Calu3 (cell line): ENCODE measurements around the gene CSTPP1. TPM values are rescaled to one million over a fixed set of nuclear protein-coding genes. Genes with fewer than 3 reads are reported as not detected.

Experiments used
- BruUV-seq: library from RNA; stranded (reverse); fragments of 400-500 nt; replicated peaks from 2 replicates; lab custom pipeline; 2021; lab: Mats Ljungman, UMichigan
- CTCF ChIA-PET: fragments of 300-600 bp; sonication (Branson Sonifier 250); formaldehyde crosslinking; loops from one replicate; lab custom pipeline; 2022; ENCODE audit warnings: antibody characterized with exemption; lab: Charles Lee
- DNase-seq: peaks from one replicate; pipeline ENCODE4 v3.0.0; 2022
- H3K27ac Mint-ChIP-seq: one replicate; pipeline ENCODE4 v1.8.0; 2022; ENCODE audit warnings: mixed read lengths; ENCODE audit not compliant: unreplicated experiment
- H3K27me3 Mint-ChIP-seq: one replicate; pipeline ENCODE4 v1.8.0; 2022; ENCODE audit warnings: mixed read lengths; ENCODE audit not compliant: unreplicated experiment
- H3K36me3 Mint-ChIP-seq: one replicate; pipeline ENCODE4 v1.8.0; 2022; ENCODE audit warnings: mild to moderate bottlenecking, moderate library complexity, mixed read lengths; ENCODE audit not compliant: insufficient read depth, unreplicated experiment
- H3K4me1 Mint-ChIP-seq: one replicate; pipeline ENCODE4 v1.8.0; 2022; ENCODE audit warnings: mild to moderate bottlenecking, low read depth, mixed read lengths; ENCODE audit not compliant: unreplicated experiment
- H3K4me3 Mint-ChIP-seq: one replicate; pipeline ENCODE4 v1.8.0; 2022; ENCODE audit warnings: mild to moderate bottlenecking, low read depth, moderate library complexity, mixed read lengths; ENCODE audit not compliant: unreplicated experiment
- H3K9me3 Mint-ChIP-seq: one replicate; pipeline ENCODE4 v1.8.0; 2022; ENCODE audit warnings: low read depth, mixed read lengths; ENCODE audit not compliant: unreplicated experiment
- CTCF ChIP-seq: fragments of 200-600 bp; IDR thresholded peaks from one replicate; pipeline ENCODE4 v1.8.0; 2022; ENCODE audit warnings: antibody characterized with exemption; ENCODE audit not compliant: unreplicated experiment
- intact Hi-C: fragments of 100-400 bp; cut with micrococcal nuclease; formaldehyde crosslinking; loops from one replicate; pipeline ENCODE4 v1.10.0; 2022; ENCODE audit not compliant: unreplicated experiment
- total RNA-seq: library from RNA; stranded (reverse); gene quantifications from 2 replicates; pipeline ENCODE4 v1.2.3, GENCODE V29; 2022

The CSTPP1 gene
- total RNA-seq, 1 experiment from 2014 or later = 23.2 TPM

- TF ChIP-seq CTCF = no peak
- no peak for DNase-seq
- Mint-ChIP-seq H3K27me3 (no peaks in the 10 kb centered on the region), H3K9me3 (no peaks in the 10 kb centered on the region), H3K4me3 (no peak overlapping the region), H3K36me3 (no peaks in the 10 kb centered on the region), H3K4me1 (peaks cover 1% of the 10 kb centered on the region), H3K27ac (no peak overlapping the region)
- intact Hi-C loops = no loop called here
- CTCF ChIA-PET = no interaction called here
- no TSS peak for BruUV-seq
These were observed 35.8 kb downstream of the CSTPP1 start for GRCh38 chr11:46972343-46972742.

DNA sequence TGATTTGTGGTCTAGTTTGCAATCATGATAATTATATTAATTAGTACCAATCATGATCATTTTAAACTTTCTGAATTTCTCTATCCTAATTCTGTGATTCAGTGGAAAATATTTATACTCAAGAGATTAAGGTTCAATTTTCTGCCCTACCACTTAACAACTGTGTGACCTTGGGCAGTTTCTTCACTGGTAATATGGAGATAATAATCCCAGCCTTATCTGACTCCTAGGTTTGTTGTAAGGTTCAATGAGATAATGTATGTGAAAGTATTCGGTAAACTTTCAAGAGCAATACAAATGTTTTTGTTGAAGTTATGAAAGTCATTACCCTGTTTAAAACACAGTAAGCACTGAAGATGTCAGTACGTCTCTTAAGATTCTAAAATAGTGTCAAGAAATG, 36.3 kb downstream of the CSTPP1 start:
- Mint-ChIP-seq H3K27me3 (no peaks in the 10 kb centered on the region), H3K27ac (no peak overlapping the region), H3K4me1 (peaks cover 6% of the 10 kb centered on the region), H3K36me3 (no peaks in the 10 kb centered on the region), H3K9me3 (no peaks in the 10 kb centered on the region), H3K4me3 (no peak overlapping the region)
- CTCF ChIA-PET = no interaction called here
- no peak for DNase-seq
- no TSS peak for BruUV-seq
- no peak for TF ChIP-seq CTCF
- intact Hi-C loops = no loop called here

GRCh38 chr11:46976182-46976854, 39.8 kb downstream of the CSTPP1 start:
- intact Hi-C loops = no loop called here
- peaks cover 12% of the 10 kb centered on the region for H3K4me1 Mint-ChIP-seq
- no peak for TF ChIP-seq CTCF
- H3K27ac Mint-ChIP-seq = no peak overlapping the region
- no peak overlapping the region for H3K4me3 Mint-ChIP-seq
- no TSS peak for BruUV-seq
- no peak for DNase-seq
- H3K9me3 Mint-ChIP-seq = no peaks in the 10 kb centered on the region
- H3K36me3 Mint-ChIP-seq = no peaks in the 10 kb centered on the region
- H3K27me3 Mint-ChIP-seq = no peaks in the 10 kb centered on the region
- CTCF ChIA-PET = no interaction called here

- CTCF ChIA-PET = no interaction called here
- Mint-ChIP-seq H3K27ac (no peak overlapping the region), H3K4me1 (peaks cover 12% of the 10 kb centered on the region), H3K9me3 (no peaks in the 10 kb centered on the region), H3K36me3 (no peaks in the 10 kb centered on the region), H3K4me3 (no peak overlapping the region), H3K27me3 (no peaks in the 10 kb centered on the region)
- intact Hi-C loops = loop anchor here (1.0 kb wide), 1 partner anchor 46 kb away; no protein-coding TSS in a partner anchor
- no TSS peak for BruUV-seq
- TF ChIP-seq CTCF = no peak
- no peak for DNase-seq
These were observed 40.7 kb downstream of the CSTPP1 start for GRCh38 chr11:46977038-46977813.
